Measurements from ENCODE around the gene USP50. TPM values are rescaled to one million over a fixed set of nuclear protein-coding genes. Genes with fewer than 3 reads are reported as not detected.
A peak's percentile ranks its signal among the peaks of the same experiment; 100 is the strongest.

The USP50 gene
- total RNA-seq, 4 donors from 2014 or later, result 1.9 to 7.5 TPM; not detected in 2

- TF ChIP-seq CTCF (IDR thresholded peaks at IDR 0.05) (no peak), POLR2A (IDR thresholded peaks at IDR 0.05) (no peak)
- Histone ChIP-seq H3K4me3 (replicated peaks in 1 of 3) (no peak overlapping the region), H3K4me1 (peaks cover 0 to 6% of the 10 kb centered on the region in 2 donors), H3K36me3 (peaks cover 12 to 16% of the 10 kb centered on the region in 2 donors), H3K27me3 (no peaks in the 10 kb centered on the region), H3K9me3 (no peaks in the 10 kb centered on the region), H3K27ac (no peak overlapping the region)
- intact Hi-C loops (cut with DNase I), result no loop called here
- WGBS, 2 donors, result 99% methylated on average over 4 of the region's 4 CpGs
- DNase-seq, result no peak
Observed at GRCh38 chr15:50563756-50564155, 17.3 kb upstream of the USP50 start.

DNA sequence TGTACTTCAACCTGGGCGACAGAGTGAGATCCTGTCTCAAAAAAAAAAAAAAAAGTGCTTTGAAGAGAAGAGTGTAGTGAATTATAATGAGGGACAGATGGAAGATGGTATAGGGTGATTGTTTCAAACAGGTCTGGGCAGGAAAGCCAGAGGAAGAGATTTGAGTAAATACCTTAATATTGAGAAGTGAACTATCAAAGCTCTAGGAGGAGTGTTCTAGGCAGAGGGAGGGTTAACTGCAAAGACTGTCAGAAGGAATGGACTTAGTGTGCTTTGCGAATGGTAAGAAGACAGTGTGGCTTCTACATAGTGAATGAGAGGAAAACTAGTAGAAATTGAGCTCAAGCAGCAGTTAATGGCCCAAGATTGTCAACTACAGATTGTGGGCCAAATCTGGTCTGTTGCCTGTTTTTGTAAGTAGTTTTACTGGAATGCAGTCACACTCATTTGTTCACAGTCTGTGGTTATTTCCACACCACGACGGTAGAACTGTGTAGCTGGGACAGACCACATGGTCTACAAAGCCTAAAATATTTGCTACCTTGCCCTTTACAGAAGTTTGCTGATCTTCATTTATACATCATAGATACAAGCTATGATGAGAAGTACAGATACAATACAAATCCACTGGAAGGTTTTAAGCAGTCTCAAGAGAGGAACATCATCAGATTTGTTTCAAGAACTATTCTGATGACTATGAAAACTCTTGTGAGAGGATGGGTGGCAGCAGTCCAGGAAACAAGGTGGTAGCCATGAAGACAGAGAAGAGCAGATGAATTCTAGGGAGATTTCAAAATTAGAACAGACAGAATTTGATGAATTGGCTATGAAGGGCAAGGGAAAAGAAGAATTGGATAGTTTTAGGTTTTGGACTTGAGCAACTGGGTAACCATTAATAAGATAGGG is 16.5 kb upstream of the USP50 start:
- DNase-seq, result peak in 1 of 2 donors; percentile 18
- 62 to 72% methylated on average over 4 of the region's 4 CpGs for WGBS, 2 donors
- no peaks in the 10 kb centered on the region for H3K9me3 ChIP-seq
- TF ChIP-seq POLR2A (IDR thresholded peaks at IDR 0.05), result no peak
- no peak for TF ChIP-seq CTCF (IDR thresholded peaks at IDR 0.05)
- H3K27ac ChIP-seq, result no peak overlapping the region
- H3K27me3 ChIP-seq, result no peaks in the 10 kb centered on the region
- peaks cover 10 to 11% of the 10 kb centered on the region in 2 donors for H3K36me3 ChIP-seq
- intact Hi-C loops (cut with DNase I), result no loop called here
- H3K4me3 ChIP-seq (replicated peaks in 1 of 3), result no peak overlapping the region
- H3K4me1 ChIP-seq, result peaks cover 0 to 6% of the 10 kb centered on the region in 2 donors

DNA sequence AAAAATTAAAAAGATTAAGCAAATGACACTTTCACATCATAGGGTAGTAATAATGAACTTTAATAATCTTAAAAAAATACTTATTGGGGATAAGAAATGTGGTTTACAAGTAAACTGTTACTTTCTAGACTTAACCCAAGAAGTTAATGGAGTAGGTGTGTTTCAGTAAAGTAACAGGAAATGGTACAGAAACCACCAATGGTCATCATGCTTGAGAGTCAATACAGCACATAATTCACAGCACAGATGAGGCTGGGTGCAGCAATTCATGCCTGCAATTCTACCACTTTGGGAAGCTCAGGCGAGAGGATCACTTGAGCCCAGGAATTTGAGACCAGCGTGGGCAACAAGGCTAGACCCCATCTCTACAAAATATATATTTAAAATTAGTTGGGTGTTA is 11.5 kb upstream of the USP50 start:
- Histone ChIP-seq H3K27ac (no peak overlapping the region), H3K9me3 (no peaks in the 10 kb centered on the region), H3K27me3 (no peaks in the 10 kb centered on the region), H3K36me3 (peaks cover 10 to 11% of the 10 kb centered on the region in 2 donors), H3K4me1 (peaks cover 0 to 3% of the 10 kb centered on the region in 2 donors), H3K4me3 (replicated peaks in 1 of 3) (no peak overlapping the region)
- TF ChIP-seq POLR2A (IDR thresholded peaks at IDR 0.05) (no peak), CTCF (IDR thresholded peaks at IDR 0.05) (no peak)
- 93 to 96% methylated on average over 2 of the region's 2 CpGs for WGBS, 2 donors
- no peak for DNase-seq
- intact Hi-C loops (cut with DNase I), result no loop called here

DNA sequence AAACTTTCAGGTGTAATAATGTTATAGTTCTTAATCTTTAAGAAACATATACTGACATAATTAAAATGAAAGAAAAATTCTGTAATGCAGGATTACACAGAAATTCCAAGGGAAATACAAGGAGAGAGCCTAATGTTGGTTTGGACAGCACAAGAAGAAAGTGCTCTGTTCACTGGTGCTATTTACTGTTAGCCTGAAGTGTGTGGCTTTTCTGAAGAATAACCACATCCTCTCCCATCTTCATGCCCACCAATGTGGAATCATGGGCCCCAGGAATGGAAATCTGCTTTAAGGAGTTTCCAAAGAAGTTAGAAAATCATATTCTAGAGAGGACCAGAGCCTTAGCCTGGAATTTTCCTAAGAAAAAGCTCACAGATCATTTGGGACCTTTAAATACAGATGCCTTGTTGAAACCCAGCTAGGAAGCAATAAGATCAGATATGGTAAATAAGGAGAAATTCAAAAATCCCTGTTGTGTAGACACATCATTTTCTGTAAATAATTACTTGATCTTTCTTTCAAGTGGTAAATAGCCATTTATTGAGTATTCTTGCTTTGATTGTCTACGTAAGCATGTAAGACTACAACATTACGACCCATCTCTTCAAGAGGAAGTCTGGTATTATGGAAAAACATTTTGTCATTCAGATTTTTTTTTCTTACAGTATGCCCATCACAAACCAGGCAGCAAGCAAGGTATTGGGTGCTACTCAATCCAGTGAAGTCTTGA is 10.3 kb upstream of the USP50 start:
- TF ChIP-seq POLR2A (IDR thresholded peaks at IDR 0.05), result no peak
- no peak for TF ChIP-seq CTCF (IDR thresholded peaks at IDR 0.05)
- WGBS, 2 donors, result 96 to 97% methylated on average over 2 of the region's 2 CpGs
- H3K36me3 ChIP-seq, result peaks cover 9 to 10% of the 10 kb centered on the region in 2 donors
- H3K4me3 ChIP-seq (replicated peaks in 1 of 3), result no peak overlapping the region
- H3K4me1 ChIP-seq, result no peaks in the 10 kb centered on the region
- no peak for DNase-seq
- no peaks in the 10 kb centered on the region for H3K9me3 ChIP-seq
- intact Hi-C loops (cut with DNase I), result no loop called here
- no peak overlapping the region for H3K27ac ChIP-seq
- no peaks in the 10 kb centered on the region for H3K27me3 ChIP-seq

DNA sequence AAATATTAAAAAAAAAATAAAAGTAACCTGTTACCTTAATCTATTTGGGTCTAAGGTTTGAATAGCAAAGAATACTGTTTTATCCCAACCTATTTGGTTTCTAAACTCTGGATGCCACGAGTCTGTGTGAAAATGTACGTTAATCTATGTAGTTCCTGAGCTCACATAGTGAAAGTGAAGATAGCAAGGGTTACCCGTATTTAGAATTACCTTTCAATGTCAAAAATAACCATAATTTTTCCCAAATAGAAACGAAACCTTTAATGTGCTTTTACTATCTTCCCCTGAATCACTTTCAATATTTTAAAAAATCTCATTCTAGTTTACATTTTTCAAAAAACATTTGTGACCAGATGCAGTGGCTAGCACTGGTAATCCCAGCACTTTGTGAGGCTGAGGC is 5.8 kb upstream of the USP50 start:
- intact Hi-C loops (cut with DNase I), result no loop called here

More for the DNA sequence above, 5.8 kb upstream of the USP50 start:
- TF ChIP-seq POLR2A (IDR thresholded peaks at IDR 0.05) (no peak), CTCF (IDR thresholded peaks at IDR 0.05) (no peak)
- Histone ChIP-seq H3K4me1 (no peaks in the 10 kb centered on the region), H3K9me3 (no peaks in the 10 kb centered on the region), H3K27ac (no peak overlapping the region), H3K36me3 (no peaks in the 10 kb centered on the region), H3K4me3 (replicated peaks in 1 of 3) (no peak overlapping the region), H3K27me3 (no peaks in the 10 kb centered on the region)
- DNase-seq, result no peak
- 92 to 94% methylated on average over 4 of the region's 4 CpGs for WGBS, 2 donors

All from thyroid gland (tissue), 4 donors.